ENCODE data around the gene HIVEP1. TPM values are rescaled to one million over a fixed set of nuclear protein-coding genes. Genes with fewer than 3 reads are reported as not detected.
A peak's percentile ranks its signal among the peaks of the same experiment; 100 is the strongest.

HIVEP1 gene
- total RNA-seq, 1 donor from 2014 or later, result 69.4 TPM

GRCh38 chr6:11974089-11974488, 38.0 kb upstream of the HIVEP1 start:
- Mint-ChIP-seq H3K4me1 (peaks cover 29% of the 10 kb centered on the region), H3K27ac (peak overlapping the region; percentile 69), H3K9me3 (no peaks in the 10 kb centered on the region), H3K36me3 (no peaks in the 10 kb centered on the region), H3K4me3 (no peak overlapping the region), H3K27me3 (ENCODE audit: low read depth) (no peaks in the 10 kb centered on the region)
- no peak for DNase-seq (ENCODE audit: low spot score in 2 of 2, unreplicated experiment in 2 of 2)
- no peak for TF ChIP-seq CTCF (IDR thresholded peaks at IDR 0.05; ENCODE audit: unreplicated experiment)

GRCh38 chr6:11975353-11975977, 36.6 kb upstream of the HIVEP1 start:
- no peak overlapping the region for H3K4me3 Mint-ChIP-seq
- no peaks in the 10 kb centered on the region for H3K9me3 Mint-ChIP-seq

GRCh38 chr6:11976489-11976888, 35.6 kb upstream of the HIVEP1 start:
- H3K4me3 Mint-ChIP-seq, result no peak overlapping the region
- no peaks in the 10 kb centered on the region for H3K36me3 Mint-ChIP-seq
- H3K27ac Mint-ChIP-seq, result no peak overlapping the region
- H3K4me1 Mint-ChIP-seq, result peaks cover 18% of the 10 kb centered on the region
- H3K27me3 Mint-ChIP-seq (ENCODE audit: low read depth), result no peaks in the 10 kb centered on the region
- H3K9me3 Mint-ChIP-seq, result no peaks in the 10 kb centered on the region
- no peak for TF ChIP-seq CTCF (IDR thresholded peaks at IDR 0.05; ENCODE audit: unreplicated experiment)
- DNase-seq (ENCODE audit: low spot score in 2 of 2, unreplicated experiment in 2 of 2), result no peak

More at GRCh38 chr6:11975353-11975977, 36.6 kb upstream of the HIVEP1 start:
- TF ChIP-seq CTCF (IDR thresholded peaks at IDR 0.05; ENCODE audit: unreplicated experiment), result no peak
- Mint-ChIP-seq H3K4me1 (peaks cover 24% of the 10 kb centered on the region), H3K36me3 (no peaks in the 10 kb centered on the region), H3K27me3 (ENCODE audit: low read depth) (no peaks in the 10 kb centered on the region), H3K27ac (no peak overlapping the region)
- no peak for DNase-seq (ENCODE audit: low spot score in 2 of 2, unreplicated experiment in 2 of 2)

GRCh38 chr6:11977193-11977592, 34.9 kb upstream of the HIVEP1 start:
- H3K4me3 Mint-ChIP-seq, result no peak overlapping the region
- H3K9me3 Mint-ChIP-seq, result no peaks in the 10 kb centered on the region
- no peaks in the 10 kb centered on the region for H3K36me3 Mint-ChIP-seq
- H3K27me3 Mint-ChIP-seq (ENCODE audit: low read depth), result no peaks in the 10 kb centered on the region
- TF ChIP-seq CTCF (IDR thresholded peaks at IDR 0.05; ENCODE audit: unreplicated experiment), result no peak
- H3K27ac Mint-ChIP-seq, result no peak overlapping the region
- peaks cover 15% of the 10 kb centered on the region for H3K4me1 Mint-ChIP-seq
- DNase-seq (ENCODE audit: low spot score in 2 of 2, unreplicated experiment in 2 of 2), result no peak

GRCh38 chr6:11977738-11978137, 34.4 kb upstream of the HIVEP1 start:
- no peak for TF ChIP-seq CTCF (IDR thresholded peaks at IDR 0.05; ENCODE audit: unreplicated experiment)
- Mint-ChIP-seq H3K27ac (no peak overlapping the region), H3K4me1 (peaks cover 15% of the 10 kb centered on the region), H3K27me3 (ENCODE audit: low read depth) (no peaks in the 10 kb centered on the region), H3K9me3 (no peaks in the 10 kb centered on the region), H3K4me3 (no peak overlapping the region), H3K36me3 (no peaks in the 10 kb centered on the region)
- DNase-seq (ENCODE audit: low spot score in 2 of 2, unreplicated experiment in 2 of 2), result no peak

Measured in mesothelial cell of epicardium (in vitro differentiated cells).